Measurements from ENCODE around the gene SLMAP.

The SLMAP gene

DNA sequence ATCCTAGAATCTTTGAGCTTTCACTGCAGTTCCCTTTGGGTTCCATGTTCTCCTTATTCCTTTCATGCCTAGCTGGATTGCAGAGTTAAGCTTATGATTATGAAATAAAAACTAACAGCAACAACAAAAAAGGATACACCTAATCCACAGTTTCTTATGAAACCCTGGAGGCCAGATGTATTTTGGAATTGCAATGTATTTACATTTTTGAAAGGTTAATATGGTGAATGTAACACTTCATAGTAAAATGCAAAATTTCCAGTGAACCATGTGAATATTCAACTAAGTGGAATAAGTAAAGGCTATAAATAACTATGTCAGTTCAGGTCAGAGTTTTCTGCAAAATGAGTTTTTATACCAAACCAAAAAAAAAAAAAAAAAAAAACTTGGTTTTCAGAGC, 186.3 kb downstream of the SLMAP start:
- DNase-seq (ENCODE audit: low read depth in 2 of 2): no peak

GRCh38 chr3:57942872-57943283, 186.8 kb downstream of the SLMAP start:
- DNase-seq (ENCODE audit: low read depth in 2 of 2): no peak

GRCh38 chr3:57943525-57944495, 187.7 kb downstream of the SLMAP start:
- DNase-seq (ENCODE audit: low read depth in 2 of 2): no peak

DNA sequence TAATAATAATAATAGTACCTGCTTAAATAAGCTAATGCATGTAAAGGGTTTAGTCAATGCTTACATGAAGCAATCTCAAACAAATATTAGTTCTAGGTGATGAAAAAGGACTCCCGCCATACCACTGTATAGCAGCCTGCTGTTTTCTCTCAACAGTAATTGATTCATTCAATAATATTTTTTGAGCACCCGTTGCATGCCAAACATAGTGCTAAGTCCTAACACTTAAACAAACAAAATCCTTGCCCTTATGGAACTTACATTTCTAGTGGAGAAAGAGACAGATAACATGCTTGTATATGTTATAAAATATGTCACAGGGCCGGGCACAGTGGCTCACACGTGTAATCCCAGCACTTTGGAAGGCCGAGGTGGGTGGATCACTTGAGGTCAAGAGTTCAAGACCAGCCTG, 190.9 kb downstream of the SLMAP start:
- no peak for DNase-seq (ENCODE audit: low read depth in 2 of 2)

GRCh38 chr3:57948080-57948671, 192.1 kb downstream of the SLMAP start:
- DNase-seq (ENCODE audit: low read depth in 2 of 2): no peak

GRCh38 chr3:57948781-57949242, 192.7 kb downstream of the SLMAP start:
- no peak for DNase-seq (ENCODE audit: low read depth in 2 of 2)

DNA sequence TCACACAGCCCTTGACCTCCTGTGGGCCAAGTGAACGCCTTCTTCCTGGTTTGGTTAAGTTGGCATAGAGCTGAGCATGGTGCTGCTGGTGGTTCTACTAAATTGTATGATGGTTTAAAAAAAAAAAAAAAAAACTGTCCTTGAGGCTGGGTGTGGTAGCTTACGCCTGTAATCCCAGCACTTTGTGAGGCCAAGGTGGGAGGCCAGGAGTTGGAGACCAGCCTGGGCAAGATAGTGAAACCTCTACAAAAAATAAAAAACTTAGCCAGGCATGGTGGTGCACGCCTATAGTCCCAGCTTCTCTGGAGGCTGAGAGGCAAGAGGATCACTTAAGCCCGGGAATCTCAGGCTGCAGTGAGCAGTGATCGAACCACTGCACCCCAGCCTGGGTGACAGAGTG, 193.2 kb downstream of the SLMAP start:
- DNase-seq (ENCODE audit: low read depth in 2 of 2): no peak

- DNase-seq (ENCODE audit: low read depth in 2 of 2): no peak
These were observed 193.9 kb downstream of the SLMAP start for GRCh38 chr3:57949785-57950615.

GRCh38 chr3:57951066-57951882, 195.2 kb downstream of the SLMAP start:
- DNase-seq (ENCODE audit: low read depth in 2 of 2): no peak

DNA sequence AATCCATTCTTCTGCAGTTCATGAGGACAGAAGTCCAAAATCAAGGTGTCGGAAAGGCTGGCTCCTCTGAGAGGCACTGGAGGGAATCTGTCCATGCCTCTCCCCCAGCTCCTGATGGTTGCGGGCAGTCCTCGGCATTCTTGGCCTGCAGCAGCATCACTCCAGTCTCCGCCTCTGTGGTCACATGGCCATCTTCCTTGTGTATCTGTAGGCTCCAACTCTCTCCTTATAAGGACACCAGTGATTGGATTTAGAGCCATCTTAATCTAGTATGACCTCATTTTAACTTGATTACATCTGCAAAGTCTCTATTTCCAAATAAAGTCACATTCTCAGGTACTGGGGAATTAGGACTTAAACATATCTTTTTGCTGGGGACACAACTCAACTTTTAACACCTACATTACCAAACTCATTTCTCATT, 196.1 kb downstream of the SLMAP start:
- no peak for DNase-seq (ENCODE audit: low read depth in 2 of 2)

DNA sequence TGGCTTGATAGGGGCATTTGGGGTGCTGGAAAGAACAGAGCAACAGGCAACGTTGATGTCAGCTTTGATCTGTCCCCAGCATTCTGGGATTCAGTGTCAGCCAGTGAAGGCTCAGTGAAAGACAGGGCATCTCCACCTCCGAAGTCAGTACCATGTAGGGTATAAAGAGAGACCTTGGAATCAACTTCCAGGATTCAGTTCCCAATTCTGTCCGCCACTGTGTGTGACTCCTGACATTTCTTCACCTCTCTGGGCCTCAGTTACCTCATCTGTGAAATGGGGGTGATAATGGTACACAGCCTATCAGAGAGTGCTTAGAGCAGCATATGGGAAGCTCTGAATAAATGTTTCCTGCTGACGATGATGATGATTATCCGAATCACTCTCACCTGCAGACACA, 196.5 kb downstream of the SLMAP start:
- no peak for DNase-seq (ENCODE audit: low read depth in 2 of 2)

DNA sequence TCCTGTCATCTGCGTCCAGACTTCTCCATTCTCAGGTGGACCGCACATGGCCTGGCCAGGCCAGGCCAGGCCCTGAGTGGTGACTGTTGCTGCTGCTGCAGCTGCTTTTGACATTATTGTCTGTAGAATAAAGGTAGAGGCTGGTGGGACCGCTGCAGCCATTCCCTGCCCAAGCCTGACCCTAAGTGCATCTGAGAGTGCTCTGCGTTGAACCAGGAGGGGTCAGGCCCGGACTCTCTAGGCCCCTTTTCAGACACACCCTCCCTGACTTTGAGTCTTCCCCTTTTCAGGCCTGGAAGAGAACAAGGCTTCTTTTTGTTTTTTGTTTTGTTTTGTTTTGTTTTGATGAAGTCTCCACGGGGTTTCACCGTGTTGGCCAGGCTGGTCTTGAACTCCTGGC, 197.5 kb downstream of the SLMAP start:
- DNase-seq (ENCODE audit: low read depth in 2 of 2): no peak

GRCh38 chr3:57956119-57956832, 200.2 kb downstream of the SLMAP start:
- DNase-seq (ENCODE audit: low read depth in 2 of 2): no peak

GRCh38 chr3:57956833-57957174, 200.7 kb downstream of the SLMAP start:
- no peak for DNase-seq (ENCODE audit: low read depth in 2 of 2)

DNA sequence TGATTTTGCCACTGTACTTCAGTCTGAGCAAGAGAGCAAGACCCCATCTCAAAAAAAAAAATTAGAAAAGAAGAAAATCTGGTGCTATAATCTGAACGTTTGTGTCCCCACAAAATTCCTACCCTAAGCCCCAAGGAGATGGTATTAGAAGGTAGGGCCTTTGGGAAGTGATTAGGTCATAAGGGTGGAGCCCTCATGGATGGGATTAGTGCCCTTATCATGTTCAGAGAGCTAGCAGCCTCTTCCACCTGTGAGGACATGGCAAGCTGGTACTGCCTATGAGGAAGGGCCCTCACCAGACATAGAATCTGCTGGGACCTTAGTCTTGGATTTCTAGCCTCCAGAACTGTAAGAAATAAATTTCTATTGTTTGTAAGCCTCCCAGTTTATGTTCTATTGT, 201.7 kb downstream of the SLMAP start:
- DNase-seq (ENCODE audit: low read depth in 2 of 2): no peak

DNA sequence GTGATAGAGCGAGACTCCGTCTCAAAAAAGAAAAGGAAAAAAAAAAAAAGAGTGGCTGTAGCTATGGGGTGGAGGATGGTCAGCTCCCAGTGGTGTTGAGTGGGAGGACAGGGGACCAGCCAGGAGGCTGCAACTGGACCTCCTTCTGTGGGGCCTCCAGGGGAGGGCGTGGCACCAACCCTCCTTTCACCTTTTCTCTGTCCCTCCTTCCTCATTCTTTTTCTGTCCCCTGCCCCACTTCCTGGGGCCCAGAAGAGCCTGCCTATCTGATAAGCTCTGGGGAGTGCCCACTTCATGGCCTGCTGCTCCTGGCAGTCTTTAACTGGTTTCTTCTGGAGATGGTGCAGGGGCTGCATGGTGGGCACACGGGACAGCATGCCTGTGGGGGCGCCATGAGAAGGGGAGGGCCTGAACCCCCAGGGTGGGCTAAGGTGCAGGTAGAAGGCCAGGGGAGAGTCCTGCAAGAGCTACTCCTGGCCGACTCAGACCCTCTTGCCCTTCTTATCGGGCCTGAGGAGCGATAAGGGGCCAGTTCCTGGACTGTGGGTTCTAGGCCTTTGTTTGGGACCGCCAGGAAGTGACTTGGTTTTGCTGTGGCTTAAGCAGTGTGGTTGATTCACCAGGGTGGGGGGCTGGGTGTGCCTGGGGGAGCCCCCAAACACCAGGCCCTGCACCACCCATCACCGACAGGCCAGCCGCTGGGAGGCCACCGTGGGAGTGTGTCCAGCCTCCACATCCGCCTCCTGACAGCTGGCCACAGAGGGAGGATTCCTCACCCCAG, 202.7 kb downstream of the SLMAP start:
- DNase-seq (ENCODE audit: low read depth in 2 of 2): no peak

GRCh38 chr3:57959423-57960173, 203.5 kb downstream of the SLMAP start:
- DNase-seq (ENCODE audit: low read depth in 2 of 2): no peak

DNA sequence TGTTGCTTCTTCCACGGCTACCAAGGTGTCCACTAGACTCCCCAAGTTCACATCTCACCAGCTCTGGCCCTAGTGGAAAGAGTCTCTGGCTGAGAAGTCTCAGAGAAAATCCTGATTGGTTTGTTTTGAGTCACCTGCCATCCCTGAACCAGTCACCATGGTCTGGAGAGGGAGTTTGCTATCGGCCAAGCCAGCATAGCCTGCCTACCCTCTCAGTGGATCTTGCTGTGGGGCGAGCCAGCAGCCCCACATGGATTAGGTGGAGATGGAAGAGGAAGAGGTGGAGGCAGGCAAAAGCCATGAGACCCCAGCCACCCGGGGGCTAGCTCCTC, 204.0 kb downstream of the SLMAP start:
- DNase-seq (ENCODE audit: low read depth in 2 of 2): no peak

- DNase-seq (ENCODE audit: low read depth in 2 of 2): no peak
These were observed 205.2 kb downstream of the SLMAP start for GRCh38 chr3:57961177-57961827.

Data from stimulated activated CD8-positive, alpha-beta memory T cell treated with anti-CD3 and anti-CD28 coated beads, Interleukin-7, amount 100 ng/mL, for 1 hour (primary cell).